Fibroblast of the aortic adventitia (primary cell): ENCODE data around the gene SNX2. TPM values are rescaled to one million over a fixed set of nuclear protein-coding genes. Genes with fewer than 3 reads are reported as not detected.

Experiments
- DNase-seq: peaks from one replicate; pipeline ENCODE4 v3.0.0-alpha.2; 2010; ENCODE audit warnings: low read depth
- H3K4me3 ChIP-seq: 2 replicates; pipeline ENCODE4 v1.5.1; 2011; ENCODE audit warnings: low read depth, mild to moderate bottlenecking, control low read depth, low read length, moderate library complexity
- total RNA-seq: library from RNA; depleted of rRNA; stranded (reverse); fragments of >200 nt; gene quantifications from 2 replicates; pipeline ENCODE4 v1.2.3, GENCODE V29; 2012; ENCODE audit warnings: low replicate concordance
- TF ChIP-seq, protein P1 (sequence below): IDR thresholded peaks from 2 replicates; pipeline ENCODE4 v1.5.1; 2011; ENCODE audit warnings: mild to moderate bottlenecking, low read length, control low read depth, inconsistent platforms; ENCODE audit not compliant: insufficient read depth

The SNX2 gene
- total RNA-seq, 1 donor = 89.4 TPM

DNA sequence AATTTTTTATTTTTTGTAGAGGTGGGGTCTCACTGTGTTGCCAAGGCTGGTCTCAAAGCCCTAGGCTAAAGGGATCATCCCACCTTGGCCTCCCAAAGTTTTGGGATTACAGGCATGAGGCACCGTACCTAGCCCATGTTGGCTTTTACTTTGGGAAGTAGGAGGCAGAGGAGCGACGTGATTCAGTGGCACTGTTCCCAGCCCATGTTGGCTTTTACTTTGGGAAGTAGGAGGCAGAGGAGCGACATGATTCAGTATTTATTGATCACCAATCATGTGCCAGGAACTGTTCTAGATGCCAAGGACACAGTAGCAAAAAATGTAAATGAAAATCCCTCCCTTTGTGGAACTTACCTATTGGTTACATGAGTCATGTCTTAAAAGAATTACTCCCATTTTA lies 88.8 kb downstream of the SNX2 start:
- no peak overlapping the region for H3K4me3 ChIP-seq
- DNase-seq = no peak
- TF ChIP-seq, protein P1, sequence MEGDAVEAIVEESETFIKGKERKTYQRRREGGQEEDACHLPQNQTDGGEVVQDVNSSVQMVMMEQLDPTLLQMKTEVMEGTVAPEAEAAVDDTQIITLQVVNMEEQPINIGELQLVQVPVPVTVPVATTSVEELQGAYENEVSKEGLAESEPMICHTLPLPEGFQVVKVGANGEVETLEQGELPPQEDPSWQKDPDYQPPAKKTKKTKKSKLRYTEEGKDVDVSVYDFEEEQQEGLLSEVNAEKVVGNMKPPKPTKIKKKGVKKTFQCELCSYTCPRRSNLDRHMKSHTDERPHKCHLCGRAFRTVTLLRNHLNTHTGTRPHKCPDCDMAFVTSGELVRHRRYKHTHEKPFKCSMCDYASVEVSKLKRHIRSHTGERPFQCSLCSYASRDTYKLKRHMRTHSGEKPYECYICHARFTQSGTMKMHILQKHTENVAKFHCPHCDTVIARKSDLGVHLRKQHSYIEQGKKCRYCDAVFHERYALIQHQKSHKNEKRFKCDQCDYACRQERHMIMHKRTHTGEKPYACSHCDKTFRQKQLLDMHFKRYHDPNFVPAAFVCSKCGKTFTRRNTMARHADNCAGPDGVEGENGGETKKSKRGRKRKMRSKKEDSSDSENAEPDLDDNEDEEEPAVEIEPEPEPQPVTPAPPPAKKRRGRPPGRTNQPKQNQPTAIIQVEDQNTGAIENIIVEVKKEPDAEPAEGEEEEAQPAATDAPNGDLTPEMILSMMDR = no peak

DNA sequence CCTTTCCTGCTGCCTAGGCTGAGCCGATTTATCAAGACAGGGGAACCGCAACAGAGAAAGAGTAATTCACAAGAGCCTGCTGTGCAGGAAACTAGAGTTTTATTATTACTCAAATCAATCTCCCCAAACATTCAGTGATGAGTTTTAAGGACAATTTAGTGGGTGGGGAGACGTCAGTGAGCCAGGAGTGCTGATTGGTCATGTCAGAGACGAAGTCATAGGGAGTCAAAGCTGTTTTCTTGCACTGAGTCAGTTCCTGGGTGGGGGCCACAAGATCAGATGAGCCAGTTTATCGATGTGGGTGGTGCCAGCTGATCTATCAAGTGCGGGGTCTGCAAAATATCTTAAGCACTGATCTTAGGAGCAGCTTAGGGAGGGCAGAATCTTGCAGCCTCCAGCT lies 89.5 kb downstream of the SNX2 start:
- DNase-seq = no peak

GRCh38 chr5:122864842-122865241 lies 90.0 kb downstream of the SNX2 start:
- TF ChIP-seq, protein P1 = no peak
- no peak for DNase-seq
- no peak overlapping the region for H3K4me3 ChIP-seq

More for the DNA sequence above, 89.5 kb downstream of the SNX2 start:
- no peak overlapping the region for H3K4me3 ChIP-seq
- TF ChIP-seq, protein P1 = no peak

DNA sequence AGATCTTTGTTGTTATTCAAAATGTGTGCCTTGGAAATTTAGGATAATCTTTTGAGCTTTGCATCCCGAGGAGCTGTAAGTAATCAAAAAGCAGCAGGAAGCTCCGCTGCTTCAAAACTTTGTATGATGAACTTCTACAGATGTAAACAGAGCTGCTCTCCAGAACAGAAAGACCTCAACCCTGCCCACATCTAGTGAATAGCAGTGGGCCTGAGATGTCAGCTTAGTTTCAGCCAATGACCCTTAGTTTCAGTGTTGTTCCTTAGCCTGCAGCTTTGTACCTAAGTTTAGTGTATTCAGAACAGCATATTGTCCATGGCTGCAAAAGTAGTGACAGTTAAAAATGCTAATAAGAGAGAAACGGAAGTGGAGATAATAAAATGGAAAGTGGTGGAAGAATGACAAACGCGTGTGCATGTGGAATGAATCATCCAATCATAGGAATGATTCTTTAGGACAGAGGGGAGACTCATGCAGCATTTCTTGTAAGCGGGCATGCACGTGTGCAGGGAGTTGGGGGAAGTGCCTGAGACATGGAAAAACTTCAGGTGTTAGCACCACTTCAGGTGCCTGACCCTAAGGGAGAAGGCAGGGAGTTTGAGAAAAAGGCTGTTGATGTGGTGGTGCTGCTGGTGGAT lies 95.5 kb downstream of the SNX2 start:
- DNase-seq = peak; percentile 17
- TF ChIP-seq, protein P1 = no peak
- no peak overlapping the region for H3K4me3 ChIP-seq

- DNase-seq = peak; percentile 34
- H3K4me3 ChIP-seq = no peak overlapping the region
- TF ChIP-seq, protein P1 = no peak
Observed at GRCh38 chr5:122871661-122872060, 96.8 kb downstream of the SNX2 start.

DNA sequence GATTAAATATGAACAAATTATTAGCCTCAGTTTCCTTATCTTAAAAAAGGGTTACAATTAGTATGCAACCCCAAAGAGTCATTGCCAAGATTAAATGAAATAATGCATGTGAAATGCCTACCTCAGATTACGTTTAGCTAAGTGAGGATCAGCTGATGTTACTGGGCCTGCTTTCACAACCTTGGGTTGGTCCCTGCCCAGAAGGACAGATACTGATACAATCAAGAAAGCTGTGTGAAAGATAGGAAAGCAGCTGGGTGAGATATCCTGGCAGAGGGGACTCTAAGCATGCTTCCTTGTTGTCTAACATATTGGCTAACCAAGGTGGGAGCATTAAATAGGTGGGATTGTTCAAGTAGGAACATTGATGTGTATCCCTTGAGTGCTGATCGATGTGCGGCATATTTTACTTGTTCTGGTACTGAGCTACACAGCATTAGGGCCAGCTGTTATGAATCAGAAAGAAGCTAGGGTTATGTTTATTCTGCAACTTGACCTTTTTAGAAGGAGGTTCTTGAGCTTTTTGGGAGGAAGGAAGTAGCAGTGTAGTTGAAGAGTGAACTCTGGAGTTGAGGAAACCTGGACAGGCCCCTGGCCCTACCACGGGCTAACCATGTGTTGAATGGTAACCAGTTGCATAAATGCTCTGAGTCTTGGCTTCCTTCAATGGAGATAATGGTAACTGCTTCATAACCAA lies 99.4 kb downstream of the SNX2 start:
- peak; percentile 11 for DNase-seq
- TF ChIP-seq, protein P1 = no peak
- H3K4me3 ChIP-seq = no peak overlapping the region
